Hepatocyte (in vitro differentiated cells): Measurements from ENCODE around the gene REV1.

ENCODE experiments used
- CTCF ChIP-seq: fragments of 200-600 bp; sonication (generic); IDR thresholded peaks from 2 replicates; pipeline ENCODE4 v1.5.1; 2016; ENCODE audit warnings: antibody characterized with exemption, mild to moderate bottlenecking; ENCODE audit not compliant: poor library complexity
- EZH2 ChIP-seq: fragments of 200-600 bp; sonication (generic); IDR thresholded peaks from 2 replicates; pipeline ENCODE4 v1.6.1; 2016; ENCODE audit warnings: antibody characterized with exemption, mild to moderate bottlenecking, borderline replicate concordance
- EZH2phosphoT487 ChIP-seq: fragments of 200-600 bp; sonication (generic); IDR thresholded peaks from one replicate; pipeline ENCODE4 v1.6.1; 2018; ENCODE audit warnings: antibody characterized with exemption, mild to moderate bottlenecking, low read depth, moderate library complexity; ENCODE audit not compliant: unreplicated experiment, severe bottlenecking

GRCh38 chr2:99382143-99382542 lies 107.7 kb downstream of the REV1 start:
- no peak for TF ChIP-seq CTCF
- no peak for TF ChIP-seq EZH2
- no peak for TF ChIP-seq EZH2phosphoT487
